Ectodermal cell (in vitro differentiated cells): ENCODE data around the gene SDHAF3.
"Not testable (repeated sequence)": the region's sequence is repeated elsewhere in the genome, so short reads cannot be mapped to it uniquely, and the experiment has no call there.

Source experiments
- H3K27ac ChIP-seq: 2 replicates; pipeline ENCODE4 v1.7.0; 2013; ENCODE audit warnings: mild to moderate bottlenecking, low read depth, low read length; ENCODE audit not compliant: insufficient read depth, poor library complexity, severe bottlenecking
- H3K27me3 ChIP-seq: 2 replicates; pipeline ENCODE4 v1.7.0; 2013; ENCODE audit warnings: mild to moderate bottlenecking, low read length; ENCODE audit not compliant: insufficient read depth, control insufficient read depth, poor library complexity, severe bottlenecking
- H3K36me3 ChIP-seq: one replicate; pipeline ENCODE4 v1.7.0; 2013; ENCODE audit warnings: low read length; ENCODE audit not compliant: control insufficient read depth, insufficient read depth
- H3K4me1 ChIP-seq: one replicate; pipeline ENCODE4 v1.7.0; 2013; ENCODE audit warnings: low read length; ENCODE audit not compliant: control insufficient read depth, insufficient read depth
- H3K4me3 ChIP-seq: 2 replicates; pipeline ENCODE4 v1.7.0; 2013; ENCODE audit warnings: low read depth, low read length, control low read depth; ENCODE audit not compliant: insufficient read depth
- H3K9me3 ChIP-seq: 2 replicates; pipeline ENCODE4 v1.7.0; 2013; ENCODE audit warnings: mild to moderate bottlenecking, low read length, moderate library complexity; ENCODE audit not compliant: control insufficient read depth
- WGBS, 2 experiments: methylation state at CpG; one replicate each; pipeline ENCODE4 v1.1.7; 2013; ENCODE audit warnings: missing lambda C conversion rate in 2 of 2; 5-methylcytosine and 5-hydroxymethylcytosine counted together

SDHAF3 gene

DNA sequence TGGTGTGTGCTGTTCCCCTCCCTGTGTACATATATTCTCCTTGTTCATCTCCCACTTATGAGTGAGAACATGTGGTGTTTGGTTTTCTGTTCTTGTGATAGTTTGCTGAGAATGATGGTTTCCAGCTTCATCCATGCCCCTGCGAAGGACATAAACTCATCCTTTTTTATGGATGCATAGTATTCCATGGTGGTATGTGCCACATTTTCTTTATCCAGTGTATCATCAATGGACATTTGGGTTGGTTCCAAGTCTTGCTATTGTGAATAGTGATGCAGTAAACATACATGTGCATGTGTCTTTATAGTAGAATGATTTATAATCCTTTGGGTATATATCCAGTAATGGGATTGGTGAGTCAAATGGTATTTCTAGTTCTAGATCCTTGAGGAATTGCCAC, 44.1 kb downstream of the SDHAF3 start:
- not testable (repeated sequence) for H3K27me3 ChIP-seq, H3K9me3 ChIP-seq, H3K27ac ChIP-seq, H3K4me3 ChIP-seq, H3K4me1 ChIP-seq, H3K36me3 ChIP-seq
- WGBS, 2 experiments, result 87 to 95% methylated on average over 1 of the region's 1 CpG

DNA sequence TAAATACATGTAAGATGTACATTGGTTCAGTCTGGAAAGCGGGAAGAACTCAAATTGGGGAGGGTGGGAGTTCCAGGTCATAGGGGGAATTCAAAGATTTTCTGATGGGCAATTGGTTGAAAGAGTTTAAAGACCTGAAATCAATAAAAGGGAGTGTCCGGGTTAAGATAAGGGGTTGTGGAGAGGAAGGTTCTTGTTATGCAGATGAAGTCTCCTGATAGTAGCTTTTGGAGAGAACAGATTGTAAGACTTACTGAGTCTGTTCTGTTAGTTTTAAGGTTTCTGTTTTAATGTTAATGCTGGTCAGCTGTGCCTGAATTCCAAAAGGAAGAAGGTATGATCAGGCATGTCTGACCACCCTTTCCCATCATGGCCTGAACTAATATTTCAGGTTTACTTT, 48.8 kb downstream of the SDHAF3 start:
- Histone ChIP-seq H3K9me3 (no peaks in the 10 kb centered on the region), H3K4me3 (no peak overlapping the region), H3K27me3 (no peaks in the 10 kb centered on the region), H3K36me3 (peaks cover 6% of the 10 kb centered on the region), H3K27ac (no peak overlapping the region), H3K4me1 (no peaks in the 10 kb centered on the region)
- WGBS, 2 experiments, result 87% methylated on average over 2 of the region's 2 CpGs

DNA sequence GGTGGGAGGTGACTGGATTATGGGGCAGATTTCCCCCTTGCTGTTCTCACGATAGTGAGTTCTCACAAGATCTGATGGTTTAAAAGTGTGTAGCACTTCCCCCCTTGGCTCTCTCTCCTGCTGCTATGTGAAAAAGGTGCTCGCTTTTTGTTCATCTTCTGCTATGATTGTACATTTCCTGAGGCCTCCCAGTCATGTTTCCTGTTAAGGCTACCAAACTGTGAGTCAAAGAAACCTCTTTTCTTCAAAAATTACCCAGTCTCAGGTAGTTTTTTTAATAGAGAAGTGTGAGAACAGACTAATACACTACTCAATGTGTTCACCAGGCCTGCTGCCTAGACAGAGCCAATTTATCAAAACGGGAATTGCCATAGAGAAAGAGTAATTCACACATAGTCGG, 49.7 kb downstream of the SDHAF3 start:
- Histone ChIP-seq H3K4me1 (no peaks in the 10 kb centered on the region), H3K27me3 (no peaks in the 10 kb centered on the region), H3K9me3 (no peaks in the 10 kb centered on the region), H3K4me3 (no peak overlapping the region), H3K27ac (no peak overlapping the region), H3K36me3 (peaks cover 6% of the 10 kb centered on the region)
- WGBS, 2 experiments, result 94 to 100% methylated on average over 3 to 4 of the region's 4 CpGs

DNA sequence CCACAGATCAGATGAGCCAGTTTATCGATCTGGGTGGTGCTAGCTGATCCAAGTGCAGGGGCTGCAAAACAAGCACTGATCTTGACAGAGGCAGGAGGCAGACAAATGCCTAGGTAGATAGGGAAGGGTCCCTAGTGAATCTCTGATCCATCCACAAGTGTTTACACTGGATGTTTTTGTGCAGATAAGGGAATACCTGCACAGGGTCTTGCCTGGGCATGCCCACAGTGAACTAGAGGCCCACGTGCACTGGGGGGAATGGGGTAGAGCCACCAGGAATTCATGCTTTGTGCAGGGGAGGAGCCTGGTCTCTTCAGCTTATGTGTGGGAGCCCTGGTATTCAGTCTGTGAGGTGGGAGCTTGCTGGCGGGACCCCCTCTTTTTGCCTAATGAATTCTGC, 50.3 kb downstream of the SDHAF3 start:
- H3K36me3 ChIP-seq, result peaks cover 6% of the 10 kb centered on the region

DNA sequence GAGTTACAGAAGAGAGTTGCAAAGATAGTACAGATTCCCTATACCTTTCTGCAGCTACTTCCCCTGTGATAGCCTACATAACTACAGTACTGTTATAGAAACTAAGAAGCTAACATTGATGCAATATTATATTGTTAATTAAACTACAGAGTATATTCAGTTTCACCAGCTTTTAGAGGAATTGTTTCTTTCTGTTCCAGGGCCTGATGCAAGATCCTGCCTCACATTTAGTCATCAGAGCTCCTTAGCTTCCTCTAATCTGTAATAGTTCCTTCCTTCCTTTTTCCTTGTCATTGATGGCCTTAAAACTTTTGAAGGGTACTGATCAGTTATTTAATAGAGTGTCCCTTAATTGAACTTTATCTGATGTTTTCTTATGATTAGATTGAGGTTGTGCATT, 56.8 kb downstream of the SDHAF3 start:
- Histone ChIP-seq H3K27ac (no peak overlapping the region), H3K36me3 (no peaks in the 10 kb centered on the region), H3K9me3 (no peaks in the 10 kb centered on the region), H3K4me1 (no peaks in the 10 kb centered on the region), H3K4me3 (no peak overlapping the region), H3K27me3 (no peaks in the 10 kb centered on the region)

More for the DNA sequence above, 50.3 kb downstream of the SDHAF3 start:
- Histone ChIP-seq H3K9me3 (no peaks in the 10 kb centered on the region), H3K27ac (no peak overlapping the region), H3K4me1 (no peaks in the 10 kb centered on the region), H3K4me3 (no peak overlapping the region), H3K27me3 (no peaks in the 10 kb centered on the region)
- 76 to 77% methylated on average over 3 of the region's 3 CpGs for WGBS, 2 experiments

DNA sequence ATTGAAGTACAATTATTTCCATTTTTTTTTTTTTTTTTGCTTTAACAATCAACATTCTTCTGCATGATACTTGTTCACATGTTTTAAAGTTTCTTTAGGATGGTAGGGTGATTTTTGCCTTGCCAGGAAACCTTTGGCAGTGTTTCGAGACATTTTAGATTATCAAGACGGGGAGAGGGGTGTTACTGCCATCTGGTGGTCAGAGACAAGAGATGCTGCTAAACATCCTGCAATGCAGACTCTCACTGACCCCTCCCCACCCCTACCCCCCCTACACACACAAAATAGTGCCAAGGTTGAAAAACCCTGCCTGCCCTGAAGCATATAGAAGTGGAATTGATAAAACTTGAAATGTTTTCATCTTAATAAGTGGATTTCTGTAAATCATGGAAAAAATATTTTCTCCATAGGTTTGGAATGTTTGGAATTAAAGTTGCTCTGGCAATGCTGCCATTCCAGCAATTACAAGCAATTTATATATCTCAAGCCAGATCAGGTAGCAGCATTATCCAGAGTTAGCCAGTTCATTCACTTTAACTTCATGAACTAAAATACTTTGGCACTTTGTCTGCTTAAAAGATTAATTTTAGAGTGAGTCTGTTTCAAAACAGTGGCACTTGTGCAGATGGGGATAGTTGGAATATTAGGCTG, 62.1 kb downstream of the SDHAF3 start:
- no peaks in the 10 kb centered on the region for H3K27me3 ChIP-seq
- H3K9me3 ChIP-seq, result no peaks in the 10 kb centered on the region
- H3K27ac ChIP-seq, result no peak overlapping the region
- no peaks in the 10 kb centered on the region for H3K36me3 ChIP-seq
- WGBS, 2 experiments, result 15 to 33% methylated on average over 1 to 2 of the region's 2 CpGs
- no peak overlapping the region for H3K4me3 ChIP-seq
- no peaks in the 10 kb centered on the region for H3K4me1 ChIP-seq

DNA sequence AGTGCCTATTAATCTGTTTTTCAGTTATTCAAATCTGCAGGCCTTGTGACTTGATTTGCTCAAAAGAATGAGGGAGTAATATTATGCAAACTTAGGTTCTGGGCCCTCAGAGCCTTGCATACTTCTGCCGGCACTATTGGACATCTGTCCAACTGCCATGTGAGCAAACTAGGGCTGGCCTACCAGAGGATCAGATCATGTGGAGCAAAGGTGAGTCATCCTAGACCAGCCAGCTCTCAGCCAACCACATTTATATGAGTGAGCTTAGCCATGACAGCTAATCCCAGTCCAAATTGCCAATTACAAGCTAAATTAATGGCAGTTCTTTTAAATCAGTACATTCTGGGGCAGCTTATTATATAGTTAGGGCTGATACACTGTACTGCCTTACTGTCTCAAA, 69.6 kb downstream of the SDHAF3 start:
- Histone ChIP-seq H3K36me3 (no peaks in the 10 kb centered on the region), H3K27me3 (no peaks in the 10 kb centered on the region), H3K9me3 (no peaks in the 10 kb centered on the region), H3K4me1 (no peaks in the 10 kb centered on the region), H3K4me3 (no peak overlapping the region), H3K27ac (no peak overlapping the region)
- WGBS, 2 experiments, result 88 to 97% methylated on average over 1 of the region's 1 CpG

DNA sequence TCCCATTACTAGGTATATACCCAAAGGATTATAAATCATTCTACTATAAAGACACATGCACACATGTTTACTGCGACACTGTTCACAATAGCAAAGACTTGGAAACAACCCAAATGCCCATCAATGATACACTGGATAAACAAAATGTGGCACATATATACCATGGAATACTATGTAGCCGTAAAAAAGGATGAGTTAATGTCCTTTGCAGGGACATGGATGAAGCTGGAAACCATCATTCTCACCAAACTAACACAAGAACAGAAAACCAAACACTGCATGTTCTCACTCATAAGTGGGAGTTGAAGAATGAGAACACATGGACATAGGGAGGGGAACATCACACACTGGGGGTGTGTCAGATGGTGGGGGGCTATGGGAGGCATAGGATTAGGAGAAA, 78.7 kb downstream of the SDHAF3 start:
- H3K9me3 ChIP-seq, result not testable (repeated sequence)
- WGBS, 2 experiments, result 0 to 50% methylated on average over 1 to 2 of the region's 2 CpGs

DNA sequence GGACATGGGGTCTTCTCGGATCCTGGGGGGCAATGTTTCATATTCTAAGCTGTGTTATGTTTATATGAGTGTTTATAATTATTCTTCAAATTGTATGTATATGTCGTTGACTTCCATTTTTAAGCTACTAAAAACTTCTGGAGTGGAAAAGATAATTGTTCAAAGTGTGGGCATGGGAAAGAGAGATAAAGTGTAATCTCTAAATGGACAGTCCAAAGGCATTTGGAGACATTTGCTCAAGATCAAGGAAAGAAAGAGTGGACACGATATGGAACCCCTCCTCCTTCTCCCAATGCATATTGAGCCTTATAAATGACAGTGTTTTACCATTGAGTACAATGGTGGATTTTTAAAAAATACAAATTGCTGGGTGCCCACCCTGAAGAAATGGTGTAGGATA, 81.1 kb downstream of the SDHAF3 start:
- no peaks in the 10 kb centered on the region for H3K36me3 ChIP-seq
- no peak overlapping the region for H3K27ac ChIP-seq
- H3K27me3 ChIP-seq, result no peaks in the 10 kb centered on the region
- WGBS, 2 experiments, result 91 to 100% methylated on average over 2 to 3 of the region's 3 CpGs
- H3K4me3 ChIP-seq, result no peak overlapping the region
- no peaks in the 10 kb centered on the region for H3K4me1 ChIP-seq
- H3K9me3 ChIP-seq, result no peaks in the 10 kb centered on the region

More for the DNA sequence above, 78.7 kb downstream of the SDHAF3 start:
- not testable (repeated sequence) for H3K27ac ChIP-seq, H3K27me3 ChIP-seq, H3K4me1 ChIP-seq, H3K36me3 ChIP-seq, H3K4me3 ChIP-seq

DNA sequence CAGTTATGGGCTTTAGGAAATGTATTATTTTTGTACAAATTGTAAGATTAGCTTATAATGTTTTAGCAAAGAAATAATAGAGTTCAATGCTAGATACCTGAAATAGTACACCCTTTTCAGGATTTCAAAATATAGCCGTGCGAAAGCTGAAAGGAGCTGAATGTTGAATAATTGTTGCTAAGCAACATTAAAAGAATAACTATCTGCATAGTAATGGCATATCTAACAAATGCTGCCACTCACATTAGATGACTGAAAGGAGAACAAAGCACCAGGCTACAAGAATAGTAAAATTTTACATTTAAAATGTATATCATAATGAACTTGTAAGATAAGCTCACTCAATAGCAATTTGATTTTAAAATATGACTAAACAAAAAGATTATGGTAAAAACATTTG, 82.5 kb downstream of the SDHAF3 start:
- Histone ChIP-seq H3K4me3 (no peak overlapping the region), H3K27ac (no peak overlapping the region), H3K27me3 (no peaks in the 10 kb centered on the region), H3K9me3 (no peaks in the 10 kb centered on the region), H3K4me1 (no peaks in the 10 kb centered on the region), H3K36me3 (no peaks in the 10 kb centered on the region)
- 82% methylated on average over 2 of the region's 2 CpGs; no CpG with 5 or more reads in 1 of the 2 experiments for WGBS, 2 experiments

DNA sequence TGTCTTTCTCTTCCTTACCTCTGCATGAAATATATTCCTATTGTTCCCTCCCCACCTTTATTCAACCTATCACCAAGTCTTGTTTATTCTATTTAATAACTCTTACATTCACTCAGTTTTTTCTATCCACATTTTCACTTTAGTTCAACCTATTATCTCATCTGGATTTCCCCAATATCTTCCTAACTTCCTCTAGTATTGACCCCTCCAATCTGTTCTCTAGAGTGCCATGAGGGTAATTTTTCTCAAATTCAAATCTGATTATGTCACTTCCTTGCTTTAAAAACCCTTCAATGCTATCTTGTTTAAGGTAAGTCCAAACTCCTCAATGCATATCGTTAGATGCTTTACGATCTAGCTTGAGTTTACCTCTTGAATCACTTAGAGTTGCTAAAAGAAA, 86.5 kb downstream of the SDHAF3 start:
- no peak overlapping the region for H3K27ac ChIP-seq
- no peaks in the 10 kb centered on the region for H3K36me3 ChIP-seq
- WGBS, 2 experiments, result 99 to 100% methylated on average over 2 of the region's 2 CpGs
- no peaks in the 10 kb centered on the region for H3K4me1 ChIP-seq
- H3K9me3 ChIP-seq, result no peaks in the 10 kb centered on the region
- H3K4me3 ChIP-seq, result no peak overlapping the region
- no peaks in the 10 kb centered on the region for H3K27me3 ChIP-seq
